Body of pancreas (tissue), 4 donors: ENCODE measurements around the gene BRD3.

Experiments
- CTCF ChIP-seq, 7 experiments: fragments of 450-650 bp in 4 of 7; fragments of 200-600 bp in 3 of 7; sonication (generic) in 3 of 7; IDR thresholded peaks; one replicate each; pipeline ENCODE4 v1.5.1; 2016 to 2019; ENCODE audit warnings: antibody characterized with exemption in 7 of 7
- POLR2A ChIP-seq, 3 donors: fragments of 450-650 bp; IDR thresholded peaks; one replicate each; pipeline ENCODE4 v1.6.1; 2016; ENCODE audit warnings: antibody characterized with exemption in 3 of 3, mild to moderate bottlenecking in 2 of 3

- no peak for TF ChIP-seq CTCF (IDR thresholded peaks at IDR 0.05)
- TF ChIP-seq POLR2A (IDR thresholded peaks at IDR 0.05) = no peak
Observed at GRCh38 chr9:134083451-134083850, 15.6 kb upstream of the BRD3 start.
